ENCODE results near the gene UBE2G2.
A peak's percentile ranks its signal among the peaks of the same experiment; 100 is the strongest.

UBE2G2 gene

DNA sequence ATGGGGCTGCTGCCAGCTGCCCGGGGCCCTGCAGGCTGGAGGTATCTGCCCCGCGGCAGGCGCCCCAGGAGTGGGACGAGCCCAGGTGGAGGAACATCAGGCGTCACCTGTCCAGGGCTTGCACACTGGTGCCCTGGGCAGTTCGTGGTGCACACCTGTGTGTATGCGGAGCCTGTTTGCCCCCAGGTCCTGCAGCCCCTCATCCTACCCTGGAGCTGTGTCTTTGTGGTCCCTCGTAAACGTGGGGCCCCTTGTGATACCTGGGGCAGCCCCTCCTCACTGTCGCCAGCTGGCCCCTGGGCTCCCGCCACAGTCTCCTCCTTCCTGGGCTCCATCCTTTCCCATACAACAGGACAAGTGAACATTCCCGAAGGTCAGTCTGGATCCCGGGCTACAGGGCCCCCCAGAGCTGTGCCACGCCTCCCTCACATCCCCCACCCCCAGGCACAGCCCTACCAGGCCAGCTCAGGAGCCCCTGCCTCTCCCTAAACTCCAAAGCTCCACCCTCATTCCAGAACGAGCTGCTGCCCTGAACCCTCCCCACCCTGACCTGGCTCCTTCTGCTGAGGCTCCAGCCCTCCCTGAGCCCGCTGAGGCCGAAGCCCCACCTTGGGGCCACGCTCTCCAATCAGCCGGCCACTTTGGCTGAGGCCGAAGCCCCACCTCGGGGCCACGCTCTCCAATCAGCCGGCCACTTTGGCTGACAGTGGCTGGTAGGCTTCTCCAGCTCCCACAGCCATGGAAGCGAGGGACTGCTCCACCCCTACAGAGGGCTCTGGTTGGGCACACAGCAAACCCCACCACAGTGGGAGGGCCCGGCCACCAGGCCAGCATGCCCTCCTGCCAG lies 42.6 kb downstream of the UBE2G2 start:
- TF ChIP-seq Cebpa-rat (IDR thresholded peaks at IDR 0.05), result no peak
- H3K9me3 ChIP-seq (replicated peaks in 1 of 11), result peaks cover 0 to 11% (median 4%) of the 10 kb centered on the region in 11 experiments; a peak in 7 of 22 replicates
- peaks cover 0 to 20% (median 6%) of the 10 kb centered on the region in 10 experiments; a peak in 9 of 20 replicates for H3K4me1 ChIP-seq
- H3K36me3 ChIP-seq, result no peaks in the 10 kb centered on the region
- no peak overlapping the region for H3K4me2 ChIP-seq
- H3K9ac ChIP-seq, result no peak overlapping the region
- no peaks in the 10 kb centered on the region for H3K27me3 ChIP-seq
- no peak overlapping the region for H3K4me3 ChIP-seq
- no peak overlapping the region for H3K27ac ChIP-seq
- peaks cover 0 to 21% (median 0%) of the 10 kb centered on the region in 11 experiments; a peak in 5 of 22 replicates for H4K20me1 ChIP-seq

- Histone ChIP-seq H3K9me3 (replicated peaks in 1 of 11) (peaks cover 0 to 11% (median 4%) of the 10 kb centered on the region in 11 experiments; a peak in 7 of 22 replicates), H3K27me3 (no peaks in the 10 kb centered on the region)
- no peak for TF ChIP-seq Cebpa-rat (IDR thresholded peaks at IDR 0.05)
Observed at GRCh38 chr21:44758141-44758561, 43.5 kb downstream of the UBE2G2 start.

GRCh38 chr21:44757731-44758130 lies 43.9 kb downstream of the UBE2G2 start:
- Histone ChIP-seq H3K4me1 (peaks cover 5 to 24% (median 14%) of the 10 kb centered on the region in 10 experiments), H3K27ac (no peak overlapping the region), H3K36me3 (no peaks in the 10 kb centered on the region), H3K4me3 (no peak overlapping the region), H3K9ac (no peak overlapping the region), H3K27me3 (no peaks in the 10 kb centered on the region), H3K9me3 (replicated peaks in 1 of 11) (peaks cover 0 to 11% (median 4%) of the 10 kb centered on the region in 11 experiments; a peak in 7 of 22 replicates), H3K4me2 (no peak overlapping the region), H4K20me1 (peaks cover 0 to 13% (median 0%) of the 10 kb centered on the region in 11 experiments; a peak in 4 of 22 replicates)
- no peak for TF ChIP-seq Cebpa-rat (IDR thresholded peaks at IDR 0.05)

More at GRCh38 chr21:44758141-44758561, 43.5 kb downstream of the UBE2G2 start:
- H3K4me1 ChIP-seq, result peaks cover 1 to 20% (median 10%) of the 10 kb centered on the region in 10 experiments; a peak in 18 of 20 replicates
- peaks cover 0 to 13% (median 0%) of the 10 kb centered on the region in 11 experiments; a peak in 4 of 22 replicates for H4K20me1 ChIP-seq
- H3K4me2 ChIP-seq, result no peak overlapping the region
- H3K9ac ChIP-seq, result no peak overlapping the region
- no peak overlapping the region for H3K4me3 ChIP-seq
- no peak overlapping the region for H3K27ac ChIP-seq
- no peaks in the 10 kb centered on the region for H3K36me3 ChIP-seq

GRCh38 chr21:44756423-44757185 lies 45.0 kb downstream of the UBE2G2 start:
- no peak overlapping the region for H3K9ac ChIP-seq
- peak overlapping the region in 4 of 11 experiments; percentile 8 to 18 (median 12); a peak in 6 of 22 replicates for H3K4me2 ChIP-seq
- no peak for TF ChIP-seq Cebpa-rat (IDR thresholded peaks at IDR 0.05)
- no peak overlapping the region for H3K27ac ChIP-seq
- peaks cover 0 to 8% (median 0%) of the 10 kb centered on the region in 11 experiments; a peak in 2 of 22 replicates for H4K20me1 ChIP-seq
- no peaks in the 10 kb centered on the region for H3K36me3 ChIP-seq
- H3K9me3 ChIP-seq (replicated peaks in 1 of 11), result peaks cover 0 to 11% (median 4%) of the 10 kb centered on the region in 11 experiments; a peak in 7 of 22 replicates
- H3K4me1 ChIP-seq, result peaks cover 13 to 29% (median 22%) of the 10 kb centered on the region in 10 experiments
- no peak overlapping the region for H3K4me3 ChIP-seq
- no peaks in the 10 kb centered on the region for H3K27me3 ChIP-seq

- no peaks in the 10 kb centered on the region for H3K36me3 ChIP-seq
- no peak overlapping the region for H3K4me3 ChIP-seq
- H3K9ac ChIP-seq, result no peak overlapping the region
- H3K27ac ChIP-seq, result no peak overlapping the region
- H3K4me1 ChIP-seq, result peaks cover 13 to 29% (median 22%) of the 10 kb centered on the region in 10 experiments
- peaks cover 0 to 11% (median 4%) of the 10 kb centered on the region in 11 experiments; a peak in 7 of 22 replicates for H3K9me3 ChIP-seq (replicated peaks in 1 of 11)
- TF ChIP-seq Cebpa-rat (IDR thresholded peaks at IDR 0.05), result no peak
- H4K20me1 ChIP-seq, result peaks cover 0 to 6% (median 0%) of the 10 kb centered on the region in 11 experiments; a peak in 2 of 22 replicates
- no peaks in the 10 kb centered on the region for H3K27me3 ChIP-seq
- no peak overlapping the region for H3K4me2 ChIP-seq
Observed at GRCh38 chr21:44755227-44755626, 46.4 kb downstream of the UBE2G2 start.

DNA sequence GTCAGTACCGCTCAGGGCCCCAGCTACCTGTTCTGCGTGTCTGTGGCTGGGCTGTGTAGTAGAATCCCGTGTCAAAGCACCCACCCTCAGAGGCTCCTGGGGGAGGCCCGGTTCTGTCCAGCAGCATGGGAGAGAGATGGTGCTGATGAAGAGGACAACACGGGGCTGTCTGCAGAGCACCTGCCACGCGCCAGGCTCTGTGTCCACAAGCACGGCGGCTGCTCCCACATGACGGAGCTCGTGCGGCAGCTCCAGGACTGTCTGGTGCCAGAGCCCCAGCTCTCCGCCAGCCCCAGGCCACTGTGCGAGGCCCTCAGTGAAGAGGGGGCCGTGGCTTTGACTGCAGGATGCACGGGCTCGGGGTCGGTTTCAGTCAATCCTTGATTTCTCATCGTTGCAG lies 48.3 kb downstream of the UBE2G2 start:
- H3K4me3 ChIP-seq, result no peak overlapping the region
- peaks cover 13 to 28% (median 22%) of the 10 kb centered on the region in 10 experiments for H3K4me1 ChIP-seq
- H3K36me3 ChIP-seq, result no peaks in the 10 kb centered on the region
- H4K20me1 ChIP-seq, result 0 out of 22 replicates have a peak, but pooled peaks cover 0 to 4% (median 0%) of the 10 kb centered on the region in 11 experiments
- no peak overlapping the region for H3K9ac ChIP-seq
- H3K9me3 ChIP-seq (replicated peaks in 1 of 11), result peaks cover 0 to 11% (median 4%) of the 10 kb centered on the region in 11 experiments; a peak in 7 of 22 replicates
- H3K27ac ChIP-seq, result no peak overlapping the region
- TF ChIP-seq Cebpa-rat (IDR thresholded peaks at IDR 0.05), result no peak
- H3K27me3 ChIP-seq, result no peaks in the 10 kb centered on the region
- H3K4me2 ChIP-seq, result peak overlapping the region in 8 of 11 experiments; percentile 51 to 73 (median 65); a peak in 7 of 22 replicates

GRCh38 chr21:44752671-44753235 lies 48.9 kb downstream of the UBE2G2 start:
- H3K27me3 ChIP-seq, result no peaks in the 10 kb centered on the region
- H3K4me1 ChIP-seq, result peaks cover 13 to 28% (median 22%) of the 10 kb centered on the region in 10 experiments
- H3K9me3 ChIP-seq (replicated peaks in 1 of 11), result peaks cover 0 to 11% (median 4%) of the 10 kb centered on the region in 11 experiments; a peak in 7 of 22 replicates
- H3K27ac ChIP-seq, result no peak overlapping the region
- TF ChIP-seq Cebpa-rat (IDR thresholded peaks at IDR 0.05), result no peak
- H3K9ac ChIP-seq, result no peak overlapping the region
- H3K36me3 ChIP-seq, result no peaks in the 10 kb centered on the region
- H4K20me1 ChIP-seq, result no peaks in the 10 kb centered on the region
- H3K4me2 ChIP-seq, result peak overlapping the region; percentile 17 to 73 (median 60); a peak in 21 of 22 replicates
- H3K4me3 ChIP-seq, result no peak overlapping the region

- TF ChIP-seq Cebpa-rat (IDR thresholded peaks at IDR 0.05), result no peak
- H3K27ac ChIP-seq, result no peak overlapping the region
- peaks cover 0 to 12% (median 4%) of the 10 kb centered on the region in 11 experiments; a peak in 7 of 22 replicates for H3K9me3 ChIP-seq (replicated peaks in 1 of 11)
- no peaks in the 10 kb centered on the region for H3K27me3 ChIP-seq
- H3K4me3 ChIP-seq, result no peak overlapping the region
- H4K20me1 ChIP-seq, result no peaks in the 10 kb centered on the region
- H3K4me1 ChIP-seq, result peaks cover 13 to 28% (median 22%) of the 10 kb centered on the region in 10 experiments
- H3K4me2 ChIP-seq, result peak overlapping the region; percentile 17 to 73 (median 60); a peak in 21 of 22 replicates
- H3K36me3 ChIP-seq, result no peaks in the 10 kb centered on the region
- H3K9ac ChIP-seq, result no peak overlapping the region
Observed at GRCh38 chr21:44751799-44752636, 49.6 kb downstream of the UBE2G2 start.
